ENCODE data around the gene MAP1LC3B2. TPM values are rescaled to one million over a fixed set of nuclear protein-coding genes. Genes with fewer than 3 reads are reported as not detected.

MAP1LC3B2 gene
- total and polyA plus RNA-seq, 8 donors, result 0.49 to 1.8 (median 0.68) TPM; not detected in 2

GRCh38 chr12:116619246-116619645 lies 60.1 kb downstream of the MAP1LC3B2 start:
- H3K27ac ChIP-seq, result no peak overlapping the region
- H3K4me3 ChIP-seq, result no peak overlapping the region
- no peak for TF ChIP-seq CTCF (IDR thresholded peaks at IDR 0.05)
- H3K4me1 ChIP-seq, result no peaks in the 10 kb centered on the region
- FAIRE-seq, result no peak
- intact Hi-C loops (cut with DNase I), result no loop called here
- H3K9me3 ChIP-seq, result no peaks in the 10 kb centered on the region
- H3K36me3 ChIP-seq, result no peaks in the 10 kb centered on the region
- ATAC-seq, result no peak
- no peaks in the 10 kb centered on the region for H3K27me3 ChIP-seq
- WGBS, 2 donors, result 83 to 87% methylated on average over 3 of the region's 3 CpGs
- no peak for DNase-seq

- H3K27ac ChIP-seq, result no peak overlapping the region
- DNase-seq (no peak), ATAC-seq (no peak), FAIRE-seq (no peak)
- no peaks in the 10 kb centered on the region for H3K36me3 ChIP-seq
- TF ChIP-seq CTCF (IDR thresholded peaks at IDR 0.05), result no peak
- WGBS, 2 donors, result 69 to 79% methylated on average over 3 of the region's 3 CpGs
- intact Hi-C loops (cut with DNase I), result no loop called here
- no peak overlapping the region for H3K4me3 ChIP-seq
- no peaks in the 10 kb centered on the region for H3K9me3 ChIP-seq
- H3K27me3 ChIP-seq, result no peaks in the 10 kb centered on the region
- H3K4me1 ChIP-seq, result no peaks in the 10 kb centered on the region
Measured at GRCh38 chr12:116620124-116620491, 60.9 kb downstream of the MAP1LC3B2 start.

GRCh38 chr12:116620492-116621191 lies 61.5 kb downstream of the MAP1LC3B2 start:
- WGBS, 2 donors, result 79 to 83% methylated on average over 16 of the region's 16 CpGs
- no peak for TF ChIP-seq CTCF (IDR thresholded peaks at IDR 0.05)
- intact Hi-C loops (cut with DNase I), result no loop called here
- no peak for FAIRE-seq
- Histone ChIP-seq H3K4me1 (no peaks in the 10 kb centered on the region), H3K27ac (no peak overlapping the region), H3K36me3 (no peaks in the 10 kb centered on the region), H3K9me3 (no peaks in the 10 kb centered on the region), H3K27me3 (no peaks in the 10 kb centered on the region), H3K4me3 (no peak overlapping the region)
- no peak for ATAC-seq
- no peak for DNase-seq

GRCh38 chr12:116621194-116621593 lies 62.0 kb downstream of the MAP1LC3B2 start:
- WGBS, 2 donors, result 84% methylated on average over 4 of the region's 4 CpGs

More at GRCh38 chr12:116621194-116621593, 62.0 kb downstream of the MAP1LC3B2 start:
- intact Hi-C loops (cut with DNase I), result no loop called here
- no peaks in the 10 kb centered on the region for H3K27me3 ChIP-seq
- DNase-seq (no peak), FAIRE-seq (no peak), ATAC-seq (no peak)
- no peaks in the 10 kb centered on the region for H3K4me1 ChIP-seq
- no peak overlapping the region for H3K4me3 ChIP-seq
- H3K9me3 ChIP-seq, result no peaks in the 10 kb centered on the region
- H3K36me3 ChIP-seq, result no peaks in the 10 kb centered on the region
- H3K27ac ChIP-seq, result no peak overlapping the region
- TF ChIP-seq CTCF (IDR thresholded peaks at IDR 0.05), result no peak

Data from pancreas (tissue), 10 donors.